GM15510 (cell line): ENCODE results near the gene PRDM10.

Source experiments
- POLR2A ChIP-seq: IDR thresholded peaks from 3 replicates; pipeline ENCODE4 v1.6.1; 2011; ENCODE audit warnings: borderline replicate concordance; ENCODE audit not compliant: insufficient read length; ENCODE audit errors: extremely low read depth

The PRDM10 gene

GRCh38 chr11:129865701-129866100 lies 136.9 kb downstream of the PRDM10 start:
- no peak for TF ChIP-seq POLR2A

GRCh38 chr11:129864811-129865210 lies 137.8 kb downstream of the PRDM10 start:
- no peak for TF ChIP-seq POLR2A

DNA sequence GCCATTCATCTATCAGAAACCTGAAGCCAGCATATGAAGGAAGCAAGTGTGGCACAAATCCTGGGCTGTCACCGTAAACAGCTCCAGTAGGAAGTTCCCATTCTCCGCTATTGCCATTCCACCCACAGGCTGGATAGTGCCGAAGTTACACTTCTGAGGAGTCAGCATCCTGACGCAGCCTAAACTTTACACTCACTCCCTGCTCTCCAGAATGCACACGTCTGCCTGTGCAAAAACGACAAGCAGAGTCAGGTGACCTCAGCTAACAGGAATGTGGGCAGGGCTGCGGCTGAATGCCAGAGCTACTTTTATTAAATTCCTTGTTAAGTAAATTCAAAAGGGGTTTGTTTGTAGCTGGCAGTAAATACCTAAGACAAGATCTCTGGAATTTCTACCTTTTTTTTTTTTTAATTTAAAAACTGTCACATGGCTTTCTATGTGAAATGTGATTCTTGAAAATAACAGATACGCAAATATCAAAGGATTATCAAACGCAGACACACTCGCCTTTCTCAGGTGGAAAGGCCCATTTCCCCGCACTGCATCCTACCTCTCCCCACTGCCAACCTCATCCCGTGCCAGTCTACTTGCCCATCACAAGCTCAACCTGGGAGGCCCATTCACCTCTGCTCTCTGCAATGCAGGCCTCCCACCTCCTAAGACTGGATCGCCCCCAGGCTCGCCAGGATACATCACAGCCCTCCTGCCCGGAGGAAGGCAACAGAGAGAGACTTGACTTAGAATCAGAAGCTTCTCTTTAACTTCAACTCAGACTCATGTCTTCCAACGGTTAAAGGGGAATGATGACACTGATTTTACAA lies 140.7 kb downstream of the PRDM10 start:
- no peak for TF ChIP-seq POLR2A

DNA sequence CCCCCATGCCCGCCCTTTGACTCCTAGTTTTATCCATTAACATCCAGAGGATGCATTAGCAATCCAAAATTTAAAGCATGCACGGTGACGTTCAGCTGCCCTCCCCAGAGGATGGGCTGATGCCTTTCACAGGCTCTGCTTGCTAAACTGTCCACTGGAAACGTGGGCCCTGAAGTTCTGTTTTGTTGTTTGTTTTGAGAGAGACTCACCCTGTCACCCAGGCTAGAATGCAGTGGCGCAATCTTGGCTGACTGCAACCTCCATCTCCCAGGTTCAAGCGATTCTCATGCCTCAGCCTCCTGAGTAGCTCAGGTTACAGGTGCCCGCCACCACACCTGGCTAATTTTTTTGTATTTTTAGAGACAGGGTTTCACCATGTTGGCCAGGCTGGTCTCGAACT lies 146.6 kb downstream of the PRDM10 start:
- no peak for TF ChIP-seq POLR2A

GRCh38 chr11:129855086-129855485 lies 147.5 kb downstream of the PRDM10 start:
- no peak for TF ChIP-seq POLR2A

DNA sequence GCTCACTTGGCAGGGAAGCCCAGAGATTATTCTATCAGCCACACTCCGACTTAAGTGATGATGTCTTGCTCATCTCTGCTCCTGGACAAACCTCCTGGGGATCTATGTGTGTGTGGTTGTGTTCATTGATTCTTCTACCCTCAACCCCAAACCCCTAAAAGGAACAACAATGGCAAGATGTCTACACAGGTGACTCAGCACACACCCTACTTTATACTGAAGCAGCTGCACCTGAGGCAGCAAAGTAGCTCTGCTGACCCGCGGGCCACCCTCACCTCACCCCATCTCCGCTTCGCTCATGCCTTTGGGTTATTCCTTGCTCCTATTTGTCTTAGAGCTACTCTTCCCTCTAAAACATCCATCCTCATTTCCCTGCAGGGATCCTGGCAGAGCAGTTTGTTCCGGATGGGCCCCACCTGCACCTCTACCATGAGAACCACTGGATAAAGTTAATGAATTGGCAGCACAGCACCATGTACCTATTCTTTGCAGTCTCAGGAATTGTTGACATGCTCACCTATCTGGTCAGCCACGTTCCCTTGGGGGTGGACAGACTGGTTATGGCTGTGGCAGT lies 148.3 kb downstream of the PRDM10 start:
- no peak for TF ChIP-seq POLR2A

DNA sequence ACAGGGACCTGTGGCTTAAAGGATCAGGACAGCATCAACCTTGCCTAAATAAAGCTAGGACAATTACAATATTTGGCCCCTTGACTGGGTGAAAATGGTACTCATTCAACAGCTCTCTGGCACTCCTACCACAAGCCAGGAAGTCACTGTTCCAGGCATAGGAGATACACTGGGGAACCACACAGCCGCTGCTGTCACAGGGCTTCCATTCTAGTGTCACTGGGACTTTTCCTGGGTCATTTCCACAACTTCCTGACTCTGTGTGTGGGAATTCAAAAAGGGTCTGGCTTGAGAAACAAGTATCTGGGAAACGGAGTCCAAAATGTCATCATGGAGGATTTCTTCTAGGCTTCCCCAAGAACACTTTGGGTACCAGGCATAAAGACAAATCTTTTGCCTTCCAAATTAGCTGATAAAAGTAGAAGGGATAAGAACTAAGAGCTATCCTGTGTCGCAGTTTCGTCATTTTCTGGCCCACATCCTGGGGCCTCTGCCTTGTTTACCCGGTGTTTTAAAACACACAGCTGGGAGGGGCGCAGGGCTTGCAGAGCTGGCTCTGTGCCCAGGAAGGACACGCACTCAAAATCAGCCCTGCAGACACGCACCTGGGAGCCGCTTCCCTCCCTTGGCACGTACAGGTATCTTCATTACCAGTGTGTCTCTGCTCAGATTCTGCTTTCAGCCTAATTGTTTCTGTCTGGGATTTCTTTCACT lies 149.0 kb downstream of the PRDM10 start:
- TF ChIP-seq POLR2A = no peak

GRCh38 chr11:129852125-129852740 lies 150.4 kb downstream of the PRDM10 start:
- no peak for TF ChIP-seq POLR2A
